Panc1 (cell line): Measurements from ENCODE around the gene CRB3.

Source experiments
- CTCF ChIP-seq: fragments of 450-650 bp; IDR thresholded peaks from 2 replicates; pipeline ENCODE4 v1.5.1; 2017; ENCODE audit warnings: mild to moderate bottlenecking
- POLR2AphosphoS5 ChIP-seq: IDR thresholded peaks from 2 replicates; pipeline ENCODE4 v1.6.1; 2012; ENCODE audit warnings: mild to moderate bottlenecking, low read depth, low read length, moderate library complexity
- REST ChIP-seq, 2 experiments: IDR thresholded peaks; 2 replicates each; pipeline ENCODE4 v1.6.1; 2011 to 2012; ENCODE audit warnings: low read depth in 2 of 2, control low read depth in 1 of 2, low read length in 1 of 2, mild to moderate bottlenecking in 1 of 2, moderate library complexity in 1 of 2; ENCODE audit not compliant: insufficient read depth in 1 of 2
- SIN3A ChIP-seq: IDR thresholded peaks from 2 replicates; pipeline ENCODE4 v1.6.1; 2012; ENCODE audit warnings: low read depth, mild to moderate bottlenecking, low read length, moderate library complexity, borderline replicate concordance; ENCODE audit not compliant: insufficient read depth
- TCF7L2 ChIP-seq: IDR thresholded peaks from 2 replicates; pipeline ENCODE4 v1.6.1; 2011; ENCODE audit warnings: mild to moderate bottlenecking, low read depth, low read length, inconsistent platforms

- TF ChIP-seq CTCF (no peak), POLR2AphosphoS5 (no peak), SIN3A (no peak), REST (IDR thresholded peaks at IDR 0.05; ENCODE audit: insufficient read depth in 1 of 2, low read depth in 2 of 2, low read length in 1 of 2) (no peak), TCF7L2 (no peak)
Measured at GRCh38 chr19:6467384-6467783, 3.3 kb downstream of the CRB3 start.
